Activated CD4-positive, CD25-positive, alpha-beta regulatory T cell treated with anti-CD3 and anti-CD28 coated beads, Interleukin-2, amount 50 U/mL, for 72 hours (primary cell): Measurements from ENCODE around the gene MAG.
A peak's percentile ranks its signal among the peaks of the same experiment; 100 is the strongest.

Experiments
- DNase-seq: peaks from one replicate; pipeline ENCODE4 v3.0.0; 2021

Gene MAG, protein sequence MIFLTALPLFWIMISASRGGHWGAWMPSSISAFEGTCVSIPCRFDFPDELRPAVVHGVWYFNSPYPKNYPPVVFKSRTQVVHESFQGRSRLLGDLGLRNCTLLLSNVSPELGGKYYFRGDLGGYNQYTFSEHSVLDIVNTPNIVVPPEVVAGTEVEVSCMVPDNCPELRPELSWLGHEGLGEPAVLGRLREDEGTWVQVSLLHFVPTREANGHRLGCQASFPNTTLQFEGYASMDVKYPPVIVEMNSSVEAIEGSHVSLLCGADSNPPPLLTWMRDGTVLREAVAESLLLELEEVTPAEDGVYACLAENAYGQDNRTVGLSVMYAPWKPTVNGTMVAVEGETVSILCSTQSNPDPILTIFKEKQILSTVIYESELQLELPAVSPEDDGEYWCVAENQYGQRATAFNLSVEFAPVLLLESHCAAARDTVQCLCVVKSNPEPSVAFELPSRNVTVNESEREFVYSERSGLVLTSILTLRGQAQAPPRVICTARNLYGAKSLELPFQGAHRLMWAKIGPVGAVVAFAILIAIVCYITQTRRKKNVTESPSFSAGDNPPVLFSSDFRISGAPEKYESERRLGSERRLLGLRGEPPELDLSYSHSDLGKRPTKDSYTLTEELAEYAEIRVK

DNA sequence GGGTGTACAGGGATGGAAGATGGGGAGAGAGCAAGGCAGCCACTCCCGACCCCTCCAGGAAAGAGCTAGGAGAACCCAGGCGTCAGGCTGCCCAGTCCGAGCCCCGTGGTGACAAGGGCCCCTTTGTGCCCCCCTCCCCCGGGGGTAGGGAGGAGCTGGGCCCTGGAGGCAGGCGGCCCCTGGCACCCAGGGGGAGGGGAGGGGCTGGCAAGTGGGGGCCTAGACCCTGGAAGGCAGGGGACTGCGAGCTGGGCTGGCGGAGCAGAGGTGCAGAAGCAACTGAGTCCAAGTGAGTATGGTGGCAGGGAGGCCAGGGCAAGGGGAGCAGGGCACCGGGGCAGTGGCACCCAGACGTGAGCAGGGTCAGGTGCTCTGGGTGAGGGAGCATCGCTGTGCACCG, at the start of gene MAG:
TSS of gene MAG (plus strand) at position 246 of the 400 bp plus-strand sequence. CDS start 3,248 bp downstream, outside the sequence.
- no peak for DNase-seq

DNA sequence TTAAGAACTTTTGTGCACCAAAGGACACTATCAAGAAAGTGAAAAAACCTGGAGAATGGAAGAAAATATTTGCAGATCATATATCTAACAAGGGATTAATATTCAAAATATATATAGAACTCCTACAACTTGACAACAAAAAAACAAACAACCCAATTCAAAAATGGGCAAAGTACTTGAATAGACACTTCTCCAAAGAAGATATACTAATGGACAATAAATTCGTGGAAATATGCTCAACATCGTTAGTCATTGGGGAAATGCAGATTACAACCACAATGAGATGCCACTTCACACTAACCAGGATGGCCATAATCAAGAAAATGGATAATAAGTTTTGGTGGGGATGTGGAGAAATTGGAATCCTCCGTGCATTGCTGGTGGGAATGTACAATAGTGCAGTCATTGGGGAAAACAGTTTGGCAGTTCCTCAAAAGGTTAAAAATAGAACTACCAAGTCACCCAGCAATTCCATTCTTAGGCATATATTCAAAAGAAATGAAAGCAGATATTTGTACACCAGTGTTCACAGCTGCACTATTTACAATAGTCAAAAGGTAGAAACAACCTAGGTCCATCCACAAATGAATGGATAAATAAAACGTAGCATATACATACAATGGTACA, 45.4 kb upstream of the MAG start:
- DNase-seq: no peak

DNA sequence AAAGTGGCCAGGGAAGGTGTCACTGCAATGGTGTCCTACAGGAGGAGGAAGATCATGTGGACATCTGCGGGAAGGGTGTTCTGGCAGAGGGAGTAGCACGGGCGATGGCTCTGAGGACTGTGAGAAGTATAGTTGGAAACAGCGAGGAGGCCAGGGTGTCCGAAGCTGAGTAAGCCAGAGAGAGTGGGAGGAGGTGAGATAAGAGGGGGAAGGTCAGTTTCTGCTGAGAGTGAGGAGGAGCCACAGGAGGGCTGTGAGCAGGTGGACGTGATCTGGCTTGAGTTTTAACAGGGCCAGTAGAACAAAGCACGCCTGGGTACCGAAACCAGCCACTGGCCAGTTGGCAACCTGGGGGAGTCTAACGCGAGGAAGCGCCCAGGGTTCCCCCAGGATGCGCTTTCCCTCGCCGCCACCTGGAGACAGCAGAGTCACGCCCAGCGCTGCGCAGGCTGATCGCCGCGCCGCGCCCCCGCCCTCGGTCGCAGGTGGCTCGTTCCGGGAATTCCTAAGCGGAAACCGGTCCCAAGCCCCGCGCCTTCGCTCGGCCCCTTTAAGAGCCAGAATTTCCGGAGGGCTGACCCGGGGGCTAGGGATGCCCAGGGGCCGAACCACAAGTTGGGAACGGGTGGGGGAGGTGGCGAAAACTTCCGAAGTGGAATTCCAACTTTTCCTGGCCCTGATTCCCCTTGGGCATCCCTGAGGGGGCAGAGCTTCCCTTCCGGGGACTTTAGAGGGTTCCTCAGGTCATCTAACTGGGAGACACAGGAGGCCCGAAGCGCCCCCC, 44.2 kb upstream of the MAG start:
- peak; percentile 59 for DNase-seq

DNA sequence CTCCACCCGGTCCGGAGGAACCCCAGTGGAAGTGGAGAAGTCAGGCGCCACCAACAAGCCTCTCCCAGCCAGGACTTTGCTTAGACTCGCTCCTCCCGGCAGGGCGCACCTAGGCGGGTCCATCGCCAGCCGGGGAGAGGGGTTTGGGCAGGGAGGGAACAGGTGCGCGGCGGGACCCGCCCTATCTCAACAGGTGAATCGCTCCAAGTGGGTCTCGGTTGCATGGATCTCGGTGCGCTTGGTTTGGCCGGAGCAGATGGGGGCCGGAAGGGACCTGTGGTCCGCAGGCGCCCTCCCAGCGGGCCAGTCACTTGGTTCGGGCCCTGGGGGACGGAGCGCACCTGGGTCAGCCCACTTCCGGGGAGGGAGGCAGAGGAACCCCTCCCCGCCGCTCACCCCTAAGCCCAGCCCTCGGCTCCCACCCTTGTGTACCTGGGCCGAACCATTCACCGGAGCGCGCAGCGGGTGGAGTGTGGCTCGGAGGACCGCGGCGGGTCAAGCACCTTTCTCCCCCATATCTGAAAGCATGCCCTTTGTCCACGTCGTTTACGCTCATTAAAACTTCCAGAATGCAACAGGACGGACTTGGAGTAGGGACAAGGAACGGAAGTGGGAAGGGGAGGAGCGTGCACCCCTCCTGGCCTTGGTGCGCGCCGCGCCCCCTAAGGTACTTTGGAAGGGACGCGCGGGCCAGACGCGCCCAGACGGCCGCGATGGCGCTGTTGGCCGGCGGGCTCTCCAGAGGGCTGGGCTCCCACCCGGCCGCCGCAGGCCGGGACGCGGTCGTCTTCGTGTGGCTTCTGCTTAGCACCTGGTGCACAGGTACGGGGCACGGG, 43.4 kb upstream of the MAG start, which contains the start of gene LSR:
TSS of gene LSR (plus strand) at position 693 of the 836 bp plus-strand sequence. CDS start at position 714, 21 bp downstream.
- peak; percentile 77 for DNase-seq

DNA sequence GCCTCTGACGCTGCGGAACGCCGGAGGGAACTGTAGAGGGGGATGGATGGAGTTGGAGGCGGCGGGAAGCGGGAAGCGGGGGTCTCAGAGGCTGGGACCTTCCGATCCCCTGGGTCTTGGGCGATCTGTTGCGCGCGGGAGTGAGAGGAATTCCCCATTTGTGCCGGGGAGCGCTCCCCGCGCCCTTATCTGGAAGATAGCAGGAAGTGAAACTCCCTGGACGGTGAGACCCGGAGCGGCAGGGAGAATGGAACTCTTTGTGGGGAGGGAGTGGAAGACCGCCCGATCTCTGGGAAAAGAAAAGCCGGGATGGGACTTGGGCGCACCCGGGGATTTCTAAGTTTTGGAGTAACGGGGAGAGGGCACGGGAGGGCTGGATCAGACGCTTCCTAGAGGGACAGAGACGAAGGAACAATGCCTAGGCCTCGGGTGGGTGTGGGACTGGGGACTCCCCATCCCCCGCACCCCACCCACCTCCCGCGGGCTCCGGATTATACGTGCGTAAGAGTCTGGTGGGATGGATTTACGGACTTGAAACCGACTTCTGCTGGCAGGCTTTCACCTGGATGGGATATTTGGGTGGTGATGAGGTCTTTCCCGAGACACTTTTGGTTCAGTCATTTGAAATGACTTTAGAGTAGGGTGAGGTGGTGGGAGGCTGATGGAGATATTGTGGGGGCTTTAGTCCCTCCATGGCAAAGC, 42.7 kb upstream of the MAG start:
- DNase-seq: peak; percentile 31

DNA sequence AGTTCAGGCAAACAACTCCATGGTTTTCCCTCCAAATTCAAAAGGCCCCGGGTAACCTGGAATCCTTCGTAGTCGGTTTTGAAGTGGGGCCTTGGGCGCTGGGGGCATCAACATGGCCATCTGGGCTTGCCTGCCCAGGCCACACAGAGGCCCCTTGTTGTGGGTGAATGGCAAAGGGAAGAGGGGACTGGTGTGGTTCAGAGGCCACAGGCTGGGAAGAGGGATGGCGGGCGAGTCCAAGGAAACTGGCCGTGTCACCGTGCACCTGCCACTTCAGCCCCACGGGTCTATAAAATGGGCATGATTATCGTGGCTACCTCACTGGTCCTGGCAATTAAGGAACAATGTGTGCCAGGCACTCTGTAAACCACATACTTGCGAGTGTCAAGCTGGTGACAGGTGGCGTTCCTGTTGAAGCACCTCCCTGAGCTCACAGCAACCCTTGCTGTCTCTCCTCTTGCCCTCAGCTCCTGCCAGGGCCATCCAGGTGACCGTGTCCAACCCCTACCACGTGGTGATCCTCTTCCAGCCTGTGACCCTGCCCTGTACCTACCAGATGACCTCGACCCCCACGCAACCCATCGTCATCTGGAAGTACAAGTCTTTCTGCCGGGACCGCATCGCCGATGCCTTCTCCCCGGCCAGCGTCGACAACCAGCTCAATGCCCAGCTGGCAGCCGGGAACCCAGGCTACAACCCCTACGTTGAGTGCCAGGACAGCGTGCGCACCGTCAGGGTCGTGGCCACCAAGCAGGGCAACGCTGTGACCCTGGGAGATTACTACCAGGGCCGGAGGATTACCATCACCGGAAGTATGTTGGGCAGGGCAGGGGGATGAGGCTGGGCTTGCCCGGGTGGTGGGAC, 41.9 kb upstream of the MAG start:
- peak; percentile 25 for DNase-seq

DNA sequence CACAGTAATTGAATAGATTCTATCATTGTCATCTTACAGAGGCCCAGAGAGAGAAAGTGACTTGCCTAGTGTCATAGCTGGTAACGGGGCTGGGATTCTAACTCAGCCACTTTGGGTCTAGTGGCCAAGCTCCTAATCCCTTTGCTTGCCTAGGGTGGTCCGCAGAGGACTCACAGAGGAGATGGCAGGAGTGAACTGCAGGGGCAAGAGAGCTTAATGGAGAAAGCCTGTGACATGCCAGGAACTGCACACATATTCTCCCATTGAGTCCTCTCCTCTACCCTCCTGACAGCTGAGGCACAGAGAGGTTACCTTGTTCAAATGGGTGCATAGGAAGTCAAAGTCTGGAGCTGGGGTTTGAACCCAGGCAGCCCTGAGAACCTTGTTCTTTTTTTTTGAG, 40.5 kb upstream of the MAG start:
- no peak for DNase-seq

DNA sequence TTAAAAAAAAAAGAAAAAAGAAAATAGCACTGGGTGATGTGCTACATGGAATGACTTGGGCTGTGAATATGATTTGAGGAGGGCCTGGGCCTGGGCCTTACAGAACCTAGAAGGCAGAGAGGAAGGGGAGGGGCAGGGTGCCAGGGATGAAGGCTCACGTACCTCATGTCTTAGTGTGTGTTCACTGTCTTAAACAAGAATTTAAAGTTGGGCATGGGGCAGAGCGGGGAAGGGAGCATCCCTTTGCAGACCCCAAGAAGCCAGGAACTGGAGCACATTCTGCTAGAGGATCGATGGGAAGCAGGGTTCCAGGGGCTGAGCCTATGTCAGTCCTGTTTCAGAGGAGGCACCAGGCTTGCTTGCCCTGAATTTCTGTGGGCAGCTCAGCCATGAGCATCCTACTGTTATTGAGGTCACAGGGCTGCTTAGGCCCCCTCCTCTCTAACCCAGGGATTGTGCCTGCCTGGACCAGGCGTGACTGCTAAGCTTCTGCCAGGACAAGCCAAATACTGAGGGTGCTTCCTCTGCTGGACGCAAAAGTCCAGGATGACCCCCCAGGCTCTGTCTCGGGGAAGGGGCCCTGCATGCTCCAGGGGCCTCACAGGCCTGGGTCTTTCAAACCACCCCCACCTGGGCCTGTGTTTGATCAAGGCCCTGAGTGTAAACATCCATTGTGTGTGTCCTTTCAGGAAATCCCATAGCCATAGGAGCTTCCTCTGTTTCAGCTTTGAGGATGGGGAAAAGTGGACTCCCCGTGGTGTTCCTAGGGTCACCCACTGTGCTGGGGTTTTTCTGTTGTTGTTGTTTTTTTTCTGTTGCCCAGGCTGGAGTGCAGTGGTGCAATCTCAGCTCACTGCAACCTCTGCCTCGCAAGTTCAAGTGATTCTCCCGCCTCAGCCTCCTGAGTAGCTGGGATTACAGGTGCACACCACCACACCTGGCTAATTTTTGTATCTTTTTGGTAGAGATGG, 38.4 kb upstream of the MAG start:
- DNase-seq: peak; percentile 20

DNA sequence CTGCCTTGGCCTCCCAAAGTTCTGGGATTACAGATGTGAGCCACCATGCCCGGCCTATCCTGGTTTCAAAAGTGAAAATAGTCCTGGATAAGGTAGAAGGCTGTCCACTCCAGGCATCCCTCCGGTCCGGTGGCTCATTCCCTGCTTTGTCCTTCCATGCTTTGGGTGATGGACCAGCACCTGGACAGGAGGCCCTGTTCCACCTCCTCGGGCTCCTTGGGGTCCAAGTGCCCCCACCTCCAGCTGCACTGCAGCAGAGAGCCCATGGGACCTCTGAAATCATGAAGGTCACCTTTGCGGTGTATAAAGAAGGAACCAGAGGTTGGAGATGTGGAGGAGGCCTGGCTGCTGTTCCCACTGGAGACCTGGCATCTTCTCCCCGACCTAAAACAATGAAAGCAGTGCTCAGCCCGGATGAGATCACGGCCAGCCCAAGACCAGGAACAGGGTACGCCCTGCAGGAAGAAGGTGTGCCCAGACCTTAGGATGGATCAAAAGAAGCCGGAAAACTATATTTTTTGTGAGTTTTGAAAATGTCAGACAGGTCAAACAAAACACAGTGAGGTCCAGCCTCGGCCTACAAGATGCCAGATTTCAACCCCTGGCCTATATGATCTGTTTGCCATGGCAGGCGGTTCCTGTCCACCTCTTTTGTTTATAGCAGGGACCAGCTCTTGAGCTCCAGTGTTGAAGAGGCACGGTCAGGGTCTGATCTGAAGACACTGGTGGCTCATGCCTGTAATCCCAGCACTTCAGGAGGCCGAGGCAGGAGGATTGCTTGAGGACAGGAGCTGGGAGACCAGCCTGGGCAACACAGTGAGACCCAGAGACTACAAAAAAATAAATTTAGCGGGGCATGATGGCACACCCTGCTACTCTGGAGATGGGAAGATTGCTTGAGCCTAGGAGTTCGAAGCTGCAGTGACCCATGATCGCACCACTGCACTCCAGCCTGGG, 37.3 kb upstream of the MAG start:
- DNase-seq: peak; percentile 22

DNA sequence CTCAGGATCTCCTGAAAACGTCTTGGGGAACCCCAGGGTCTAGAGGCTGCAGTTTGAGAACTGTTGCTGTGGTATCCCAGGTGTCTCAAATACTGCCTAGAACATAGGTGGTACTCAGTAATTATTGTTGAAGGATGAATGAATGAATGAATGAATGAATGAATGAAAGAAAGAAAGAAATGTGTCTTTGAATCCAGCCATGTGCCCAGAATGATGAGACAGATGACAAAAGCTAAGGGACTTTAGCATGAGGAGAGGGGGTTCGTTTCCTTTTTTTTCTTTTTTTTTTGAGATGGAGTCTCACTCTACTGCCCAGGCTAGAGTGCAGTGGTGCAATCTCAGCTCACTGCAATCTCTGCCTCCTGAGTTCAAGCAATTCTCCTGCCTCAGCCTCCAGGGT, 35.4 kb upstream of the MAG start:
- DNase-seq: peak; percentile 17

DNA sequence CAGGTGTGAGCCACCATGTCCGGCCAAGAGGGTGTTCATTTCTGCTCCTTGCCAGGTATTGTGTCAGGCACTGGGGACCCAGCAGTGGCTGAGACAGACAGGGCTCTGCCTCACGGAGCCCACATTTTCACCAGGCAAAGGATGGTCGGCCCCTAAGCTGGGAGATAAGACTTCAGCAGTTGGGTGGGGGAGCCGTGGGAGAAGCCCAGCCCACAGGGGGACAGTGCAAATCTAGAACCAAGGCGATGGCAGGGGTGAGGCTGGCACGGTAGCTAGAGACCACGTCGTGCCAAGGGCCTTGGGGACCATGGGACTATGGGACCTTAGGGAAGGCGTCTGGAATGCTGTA, 34.9 kb upstream of the MAG start:
- peak; percentile 17 for DNase-seq

DNA sequence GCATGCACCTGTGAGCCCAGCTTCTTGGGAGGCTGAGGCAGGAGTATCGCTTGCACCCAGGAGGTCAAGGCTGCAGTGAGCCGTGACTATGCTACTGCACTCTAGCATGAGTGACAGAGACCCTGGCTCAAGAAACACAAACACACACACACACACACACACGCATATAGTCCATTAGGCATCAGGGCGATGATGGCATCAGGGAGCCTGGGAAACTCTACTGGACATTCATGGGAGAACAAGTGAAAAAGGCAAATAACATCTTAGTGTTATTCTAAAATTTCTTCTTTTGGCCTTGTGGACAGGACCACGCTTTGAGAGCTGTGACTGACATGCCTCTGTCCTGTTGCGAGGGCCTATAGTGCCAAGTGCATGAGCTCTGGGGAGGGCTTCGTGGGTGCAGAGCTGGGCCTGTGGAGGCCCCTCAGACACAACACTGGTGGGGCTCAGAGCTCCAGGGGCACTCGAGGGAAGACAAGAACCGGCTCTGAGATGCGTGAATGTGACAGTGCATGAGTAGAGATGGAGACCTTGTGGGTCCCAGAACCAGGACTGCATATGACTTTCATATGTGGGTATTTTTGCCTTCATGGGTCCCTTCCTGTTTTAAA, 31.2 kb upstream of the MAG start:
- DNase-seq: peak; percentile 14

DNA sequence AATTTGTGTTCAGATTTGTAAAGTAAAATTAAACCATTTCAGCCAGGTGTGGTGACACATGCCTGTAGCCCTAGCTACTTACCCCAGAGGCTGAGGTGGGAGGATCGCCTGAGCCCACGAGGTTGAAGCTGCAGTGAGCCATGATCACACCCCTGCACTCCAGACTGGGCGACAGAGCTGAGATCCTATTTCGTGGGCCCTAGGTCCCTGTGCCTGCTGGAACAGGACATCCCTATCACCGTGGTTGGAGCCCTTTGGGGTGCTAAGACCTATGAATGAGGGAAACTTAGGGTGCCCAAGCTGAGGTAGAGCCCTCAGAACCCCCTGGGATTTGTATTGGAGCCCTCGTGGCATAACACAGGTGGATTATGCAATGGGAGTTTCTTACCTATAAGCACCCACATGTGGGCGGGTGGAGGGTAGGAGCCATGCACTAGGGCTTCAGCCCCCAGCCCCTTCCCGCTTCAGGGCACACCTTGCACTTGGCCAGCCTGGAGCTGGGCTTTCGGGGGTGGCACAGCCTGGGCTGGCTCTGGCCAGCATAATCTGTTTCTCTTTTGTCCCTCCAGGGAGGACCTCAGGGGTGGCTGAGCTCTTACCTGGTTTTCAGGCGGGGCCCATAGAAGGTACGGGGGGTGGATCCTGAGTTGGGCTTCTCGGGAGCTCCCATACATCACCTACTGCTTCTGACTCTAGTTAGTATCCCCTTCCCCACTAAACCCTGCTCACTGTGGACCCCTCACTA, 30.4 kb upstream of the MAG start:
- DNase-seq: peak; percentile 29

DNA sequence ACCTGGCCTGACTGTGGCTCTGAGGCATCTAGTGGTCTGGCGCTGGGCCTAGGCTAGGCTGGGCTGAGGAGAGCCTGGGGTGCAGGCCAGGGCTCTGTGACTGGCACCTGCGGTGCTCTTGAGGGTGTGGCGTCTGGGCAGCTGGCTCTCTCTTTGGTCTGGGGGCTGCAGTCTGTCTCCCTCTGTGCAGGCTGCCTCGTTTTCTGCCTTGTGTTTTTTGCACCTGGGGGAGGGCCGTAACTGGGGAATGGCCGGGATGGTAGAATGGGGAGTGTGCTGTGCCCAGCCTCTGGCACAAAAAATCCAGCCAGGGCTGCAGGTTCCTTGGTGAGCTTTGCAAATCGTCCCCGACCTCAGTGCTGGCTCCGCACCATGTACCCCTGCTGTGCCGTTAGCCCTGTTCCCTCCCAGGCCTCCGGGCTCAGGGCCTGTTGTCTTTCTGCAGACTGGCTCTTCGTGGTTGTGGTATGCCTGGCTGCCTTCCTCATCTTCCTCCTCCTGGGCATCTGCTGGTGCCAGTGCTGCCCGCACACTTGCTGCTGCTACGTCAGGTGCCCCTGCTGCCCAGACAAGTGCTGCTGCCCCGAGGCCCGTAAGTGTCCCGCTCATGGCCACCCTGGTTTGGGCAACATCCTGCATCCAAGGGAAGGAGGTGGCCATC, 29.7 kb upstream of the MAG start:
- DNase-seq: peak; percentile 28

DNA sequence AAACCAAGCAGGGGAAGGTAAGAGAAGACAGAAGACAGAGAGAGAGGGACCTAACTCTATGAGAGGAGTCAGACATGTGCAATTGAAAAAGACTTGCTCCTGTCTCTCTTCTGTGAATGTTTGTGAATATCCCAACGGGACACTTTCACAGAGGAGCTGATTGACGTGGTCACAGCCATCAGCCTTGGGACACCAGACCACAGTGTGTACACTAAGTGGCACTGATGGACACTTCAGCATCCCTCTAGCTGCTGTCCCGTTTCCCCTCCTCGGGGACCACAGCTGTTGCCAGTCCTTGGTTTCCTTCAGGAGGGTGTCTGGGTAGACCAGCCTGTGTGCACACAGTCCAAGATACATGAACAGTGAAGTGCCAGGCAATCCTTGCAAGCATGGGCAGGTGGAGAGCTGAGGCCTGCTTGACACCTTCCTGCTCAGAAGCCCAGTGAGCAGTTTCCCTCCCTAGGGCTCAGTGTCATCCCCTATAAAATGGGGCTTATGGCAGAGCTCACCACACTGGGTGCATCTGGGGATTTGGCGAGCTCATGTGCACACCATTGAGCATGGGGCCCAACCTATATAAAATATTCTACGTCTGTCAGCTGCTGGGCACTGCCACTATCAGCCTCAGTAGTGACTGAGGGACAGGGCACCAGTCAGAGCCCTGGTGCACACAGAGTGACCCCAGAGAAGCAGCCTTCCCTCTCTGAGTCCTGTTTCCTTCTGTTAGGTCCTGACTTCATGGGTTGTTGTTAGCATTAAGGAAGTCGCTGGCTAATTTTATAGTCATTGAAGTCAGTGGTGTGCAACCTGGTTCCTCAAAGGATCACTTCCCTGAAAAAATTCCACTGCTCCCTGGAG, 27.5 kb upstream of the MAG start:
- peak; percentile 26 for DNase-seq
